Uterus (tissue), 2 donors: Measurements from ENCODE around the gene SEPHS2.

Experiments used
- CTCF ChIP-seq, 4 experiments: fragments of 200-600 bp in 2 of 4; fragments of 450-650 bp in 2 of 4; sonication (generic) in 2 of 4; IDR thresholded peaks; one replicate each; pipeline ENCODE4 v1.5.1; 2016 to 2019; ENCODE audit warnings: antibody characterized with exemption in 4 of 4, mild to moderate bottlenecking in 2 of 4, moderate library complexity in 1 of 4
- POLR2A ChIP-seq, 2 donors: fragments of 450-650 bp; IDR thresholded peaks; one replicate each; pipeline ENCODE4 v1.6.1; 2016; ENCODE audit warnings: antibody characterized with exemption in 2 of 2, mild to moderate bottlenecking in 1 of 2, moderate library complexity in 1 of 2

DNA sequence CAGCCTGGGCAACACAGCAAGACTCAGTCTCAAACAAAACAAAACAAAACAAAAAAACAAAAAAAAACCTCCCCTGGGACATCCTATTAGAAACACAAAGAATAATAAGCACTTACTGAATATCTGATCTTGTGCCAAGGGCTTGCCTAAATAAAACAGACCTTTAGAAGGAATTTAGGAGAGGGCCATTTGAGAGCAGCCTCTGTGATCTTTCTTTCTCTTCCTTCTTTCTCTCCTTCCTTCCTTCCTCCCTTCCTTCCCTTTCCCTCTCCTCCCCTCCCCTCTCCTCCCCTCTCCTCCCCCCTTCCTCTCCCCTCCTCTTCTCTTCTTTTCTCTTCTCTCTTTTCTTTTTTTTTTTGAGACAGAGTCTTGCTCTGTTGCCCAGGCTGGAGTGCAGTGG, 39.2 kb upstream of the SEPHS2 start:
- TF ChIP-seq CTCF (IDR thresholded peaks at IDR 0.05) (no peak), POLR2A (IDR thresholded peaks at IDR 0.05) (no peak)
